Measurements from ENCODE around the gene HDHD5.

The HDHD5 gene

DNA sequence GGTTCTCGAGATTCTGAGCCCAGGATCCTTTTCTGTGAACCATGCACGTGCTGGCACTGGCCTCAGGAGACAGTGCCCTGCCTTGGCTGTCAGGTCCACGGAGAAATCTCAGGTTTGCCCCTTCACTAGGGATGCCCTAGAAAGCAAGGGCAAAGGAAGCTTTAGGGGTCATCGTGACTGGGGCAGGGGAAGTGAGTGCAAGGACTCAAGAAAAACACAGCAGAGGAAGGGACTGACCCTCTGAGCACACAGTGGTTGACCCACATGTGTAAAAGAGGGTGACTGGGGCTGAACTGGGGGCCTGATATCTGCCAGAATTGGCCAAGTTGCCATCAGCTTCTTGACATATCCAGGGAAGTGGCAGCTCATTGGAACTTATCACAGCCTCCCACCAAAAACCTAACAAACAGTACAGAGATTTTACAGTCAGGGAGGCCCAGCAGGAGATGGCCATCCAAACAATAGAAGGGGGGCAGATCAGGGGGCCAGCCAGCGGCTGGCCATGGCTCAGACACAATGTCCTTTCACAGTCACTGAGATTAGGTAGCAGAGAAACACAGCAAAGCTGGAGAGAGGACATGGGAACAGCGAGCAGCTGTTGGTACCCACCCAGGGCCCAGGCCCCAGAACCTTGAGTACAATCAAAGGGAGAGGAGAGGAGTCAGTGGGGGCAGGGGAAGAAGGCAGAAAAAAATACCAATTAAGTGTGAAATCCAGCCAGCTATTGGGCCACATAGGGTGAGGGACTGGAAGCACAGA is 42.3 kb downstream of the HDHD5 start:
- peaks cover 26% of the 10 kb centered on the region for H3K27me3 ChIP-seq (ENCODE audit: control insufficient read depth, insufficient read depth, low read length)
- peaks cover 11% of the 10 kb centered on the region for H3K4me1 ChIP-seq (ENCODE audit: control insufficient read depth, insufficient read depth, low read length)
- H3K4me3 ChIP-seq (ENCODE audit: low read length): no peak overlapping the region
- H3K9me3 ChIP-seq (ENCODE audit: control insufficient read depth, low read length): no peaks in the 10 kb centered on the region
- no peaks in the 10 kb centered on the region for H3K36me3 ChIP-seq (ENCODE audit: control insufficient read depth, insufficient read depth, low read length)
- no peak overlapping the region for H3K9ac ChIP-seq (ENCODE audit: low read length)

DNA sequence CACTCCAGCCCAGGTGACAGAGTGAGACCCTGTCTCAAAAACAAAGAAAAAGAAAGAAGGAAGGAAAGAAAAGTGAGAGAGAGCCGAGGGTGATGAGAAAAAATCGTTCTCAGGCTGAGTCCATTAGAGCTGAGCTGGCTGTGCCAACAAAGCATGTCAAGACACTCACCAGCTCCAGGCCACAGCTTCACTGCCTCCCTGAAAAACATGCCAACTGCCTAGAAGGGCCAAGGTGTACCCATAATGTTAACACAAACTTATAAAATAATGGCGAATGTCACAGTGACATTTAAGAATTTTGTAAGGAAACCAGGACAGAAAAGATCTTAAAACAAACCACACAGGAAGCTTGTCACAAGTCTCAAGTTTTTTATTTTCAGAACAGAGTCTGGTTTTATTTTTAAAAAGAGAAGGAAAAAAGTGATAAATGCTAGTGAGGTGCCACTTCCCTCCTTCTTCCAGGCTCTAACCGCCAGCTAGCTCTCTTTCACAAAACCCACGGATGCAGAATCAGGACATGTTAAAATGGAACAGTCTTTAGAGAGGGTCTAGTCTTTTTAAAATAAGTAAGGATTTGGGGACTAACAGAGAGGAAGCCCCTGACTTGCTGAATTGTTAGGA is 43.0 kb downstream of the HDHD5 start:
- Histone ChIP-seq H3K9ac (ENCODE audit: low read length) (no peak overlapping the region), H3K4me3 (ENCODE audit: low read length) (no peak overlapping the region), H3K36me3 (ENCODE audit: control insufficient read depth, insufficient read depth, low read length) (no peaks in the 10 kb centered on the region), H3K27me3 (ENCODE audit: control insufficient read depth, insufficient read depth, low read length) (peaks cover 20% of the 10 kb centered on the region), H3K4me1 (ENCODE audit: control insufficient read depth, insufficient read depth, low read length) (peaks cover 8% of the 10 kb centered on the region), H3K9me3 (ENCODE audit: control insufficient read depth, low read length) (no peaks in the 10 kb centered on the region)

DNA sequence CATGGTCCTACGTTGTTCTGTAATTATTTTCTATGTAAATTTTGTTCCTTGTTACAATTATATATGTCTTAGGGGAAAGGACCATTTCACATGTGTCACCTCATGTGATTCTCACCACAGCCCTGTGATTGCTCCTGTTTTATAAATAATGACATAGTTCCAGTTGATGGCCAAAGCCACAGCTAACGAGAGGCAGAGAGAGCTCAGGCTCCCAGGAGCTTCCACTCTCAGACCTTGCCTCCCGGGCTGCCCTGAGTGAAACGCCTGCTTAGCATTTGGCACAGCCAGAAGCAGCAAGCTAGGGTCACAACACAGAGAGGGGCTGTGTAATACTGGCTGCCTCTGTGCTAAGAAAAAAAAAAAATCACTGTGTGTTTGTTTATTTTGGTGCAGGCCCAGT is 43.8 kb downstream of the HDHD5 start:
- no peaks in the 10 kb centered on the region for H3K9me3 ChIP-seq (ENCODE audit: control insufficient read depth, low read length)
- H3K27me3 ChIP-seq (ENCODE audit: control insufficient read depth, insufficient read depth, low read length): peaks cover 20% of the 10 kb centered on the region
- no peak overlapping the region for H3K9ac ChIP-seq (ENCODE audit: low read length)
- no peaks in the 10 kb centered on the region for H3K36me3 ChIP-seq (ENCODE audit: control insufficient read depth, insufficient read depth, low read length)
- H3K4me3 ChIP-seq (ENCODE audit: low read length): no peak overlapping the region
- H3K4me1 ChIP-seq (ENCODE audit: control insufficient read depth, insufficient read depth, low read length): peaks cover 8% of the 10 kb centered on the region

DNA sequence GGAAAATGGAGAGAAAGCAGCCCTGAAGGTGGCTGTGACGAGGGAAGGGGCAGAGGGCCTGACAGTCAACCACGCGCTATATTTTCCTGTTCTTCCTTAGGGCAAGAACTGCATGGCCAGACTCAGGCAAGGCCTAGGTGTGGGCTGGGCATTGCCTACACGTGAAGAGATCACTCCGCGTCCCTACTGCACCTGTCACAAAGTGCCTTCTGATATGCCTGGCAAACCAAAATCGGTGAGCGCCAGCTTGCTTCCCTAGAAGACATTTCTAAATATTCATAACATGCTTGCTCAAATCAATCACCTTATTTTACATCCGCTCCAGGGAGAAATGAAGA is 44.2 kb downstream of the HDHD5 start:
- Histone ChIP-seq H3K9ac (ENCODE audit: low read length) (no peak overlapping the region), H3K9me3 (ENCODE audit: control insufficient read depth, low read length) (no peaks in the 10 kb centered on the region), H3K27me3 (ENCODE audit: control insufficient read depth, insufficient read depth, low read length) (peaks cover 16% of the 10 kb centered on the region), H3K36me3 (ENCODE audit: control insufficient read depth, insufficient read depth, low read length) (no peaks in the 10 kb centered on the region), H3K4me3 (ENCODE audit: low read length) (no peak overlapping the region), H3K4me1 (ENCODE audit: control insufficient read depth, insufficient read depth, low read length) (peaks cover 8% of the 10 kb centered on the region)

DNA sequence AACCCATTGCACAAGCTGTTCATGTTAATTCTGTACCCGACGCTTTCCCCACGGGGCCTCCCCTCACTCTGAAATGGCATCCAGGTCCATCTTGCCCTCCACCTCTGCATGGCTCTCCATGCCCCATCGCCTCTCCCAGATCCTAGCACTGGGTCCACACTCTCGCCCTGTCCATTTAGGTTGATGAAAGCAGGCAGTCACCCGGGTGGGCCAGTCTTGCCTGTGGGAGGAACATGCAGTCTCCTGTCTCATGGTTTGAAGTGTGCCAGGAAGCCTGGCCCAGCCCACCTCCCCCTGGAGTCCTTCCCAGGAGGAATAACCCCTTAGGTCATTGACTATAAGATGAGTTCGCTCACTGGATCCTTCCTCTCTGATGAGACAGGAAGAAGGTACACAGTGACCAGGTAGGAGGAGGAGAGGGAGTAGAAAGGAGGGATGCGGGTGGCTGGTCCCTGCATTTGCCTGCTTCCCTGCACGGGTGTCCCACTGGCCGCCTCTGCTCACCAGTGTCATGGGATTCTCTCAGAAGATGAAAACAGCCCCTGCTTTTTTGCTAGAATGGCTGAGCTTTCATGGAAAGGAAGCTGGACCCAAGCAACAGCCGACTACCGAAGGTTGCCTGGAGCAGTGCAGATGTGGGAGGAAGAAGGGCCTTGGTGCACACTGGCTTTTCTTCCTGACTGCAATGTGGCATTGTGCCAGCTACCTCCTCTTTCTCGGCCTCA is 44.7 kb downstream of the HDHD5 start:
- Histone ChIP-seq H3K27me3 (ENCODE audit: control insufficient read depth, insufficient read depth, low read length) (peaks cover 11% of the 10 kb centered on the region), H3K4me3 (ENCODE audit: low read length) (no peak overlapping the region), H3K4me1 (ENCODE audit: control insufficient read depth, insufficient read depth, low read length) (peaks cover 3% of the 10 kb centered on the region), H3K9me3 (ENCODE audit: control insufficient read depth, low read length) (no peaks in the 10 kb centered on the region), H3K9ac (ENCODE audit: low read length) (no peak overlapping the region), H3K36me3 (ENCODE audit: control insufficient read depth, insufficient read depth, low read length) (no peaks in the 10 kb centered on the region)

DNA sequence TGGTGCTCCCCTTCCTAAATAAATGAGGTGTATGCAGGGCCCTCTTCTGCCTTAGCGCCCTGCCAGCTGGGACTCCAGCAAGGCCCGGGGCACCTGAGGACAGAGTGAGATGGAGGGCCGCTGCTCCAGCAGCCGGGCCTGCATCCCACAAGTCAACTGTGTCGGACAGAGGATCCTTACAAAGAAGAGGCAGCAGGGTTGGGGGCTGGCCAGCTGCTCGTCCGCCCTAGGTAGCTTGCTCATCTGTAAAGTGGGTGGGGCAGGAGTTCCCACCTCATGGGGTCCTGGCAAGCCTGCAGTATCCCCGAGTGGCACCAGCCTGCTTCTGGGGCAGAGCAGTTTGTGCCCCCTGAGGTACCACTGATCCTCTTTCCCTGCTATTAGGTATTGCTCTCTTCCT is 45.5 kb downstream of the HDHD5 start:
- H3K36me3 ChIP-seq (ENCODE audit: control insufficient read depth, insufficient read depth, low read length): no peaks in the 10 kb centered on the region
- no peaks in the 10 kb centered on the region for H3K9me3 ChIP-seq (ENCODE audit: control insufficient read depth, low read length)
- peaks cover 3% of the 10 kb centered on the region for H3K27me3 ChIP-seq (ENCODE audit: control insufficient read depth, insufficient read depth, low read length)
- no peak overlapping the region for H3K9ac ChIP-seq (ENCODE audit: low read length)
- no peak overlapping the region for H3K4me3 ChIP-seq (ENCODE audit: low read length)
- H3K4me1 ChIP-seq (ENCODE audit: control insufficient read depth, insufficient read depth, low read length): peaks cover 3% of the 10 kb centered on the region

DNA sequence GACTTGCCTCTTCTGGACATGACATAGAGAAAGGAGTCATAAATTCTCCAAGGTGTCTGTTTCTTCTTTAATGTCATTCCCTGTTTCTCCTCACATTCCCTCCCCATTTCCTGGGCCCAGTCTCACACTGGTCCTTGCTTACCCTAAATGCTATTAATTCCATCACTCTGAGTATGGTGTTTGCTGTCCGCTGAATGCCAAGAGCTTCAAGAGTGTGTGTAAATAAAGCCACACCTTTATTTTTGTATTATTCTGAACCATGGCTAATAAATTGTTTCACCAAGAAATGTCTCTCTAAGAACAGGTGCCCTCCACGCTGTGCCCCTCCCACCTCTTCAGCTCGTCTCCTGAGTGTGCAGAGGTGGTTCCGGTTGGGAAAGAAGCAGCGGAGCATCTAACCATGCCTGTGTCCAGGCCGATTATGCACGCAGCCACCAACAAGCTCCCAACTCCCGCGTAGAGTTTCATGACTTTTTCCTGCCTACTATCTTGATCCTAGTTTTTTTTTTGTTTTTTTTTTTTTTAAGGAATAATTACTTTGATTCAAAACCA is 46.5 kb downstream of the HDHD5 start:
- Histone ChIP-seq H3K4me3 (ENCODE audit: low read length) (no peak overlapping the region), H3K4me1 (ENCODE audit: control insufficient read depth, insufficient read depth, low read length) (peaks cover 3% of the 10 kb centered on the region), H3K36me3 (ENCODE audit: control insufficient read depth, insufficient read depth, low read length) (no peaks in the 10 kb centered on the region), H3K9me3 (ENCODE audit: control insufficient read depth, low read length) (no peaks in the 10 kb centered on the region), H3K9ac (ENCODE audit: low read length) (no peak overlapping the region), H3K27me3 (ENCODE audit: control insufficient read depth, insufficient read depth, low read length) (no peaks in the 10 kb centered on the region)

DNA sequence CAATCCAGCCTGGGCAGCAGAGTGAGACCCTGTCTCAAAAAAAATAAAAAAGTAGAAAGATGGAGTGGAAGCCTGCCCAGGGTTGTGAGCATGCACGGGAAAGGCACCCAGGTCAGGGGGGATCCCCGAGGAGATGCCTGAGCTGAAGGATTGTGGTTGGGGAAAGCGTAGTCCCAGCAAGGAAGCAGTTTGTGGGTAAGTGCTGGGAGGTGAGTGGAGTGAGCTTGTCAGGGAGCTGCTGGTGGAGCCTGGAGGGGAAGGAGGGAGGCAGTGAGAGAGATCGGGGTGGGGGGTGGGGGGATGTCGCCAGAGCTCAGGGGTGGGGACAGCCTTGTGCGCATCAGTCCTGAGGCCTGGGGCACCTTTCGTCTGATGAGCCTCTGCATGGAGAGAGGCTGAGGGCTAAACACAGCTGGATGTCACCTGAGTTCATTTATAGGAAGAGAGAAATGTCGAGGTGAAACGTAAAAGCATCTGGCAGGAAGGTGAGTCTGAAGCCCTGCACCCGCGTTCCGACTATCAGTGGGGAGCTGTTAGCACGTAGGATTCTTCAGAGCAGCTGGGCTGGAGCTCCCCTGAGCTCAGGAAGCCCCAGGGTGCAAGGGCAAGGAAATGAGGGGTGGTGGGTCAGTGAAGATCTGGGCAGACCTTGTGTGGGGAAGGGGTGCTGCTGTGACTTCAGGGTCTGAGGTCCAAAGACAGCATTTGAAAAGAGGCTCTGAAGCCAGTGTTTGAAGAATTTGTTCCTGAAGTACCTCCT is 48.1 kb downstream of the HDHD5 start:
- Histone ChIP-seq H3K36me3 (ENCODE audit: control insufficient read depth, insufficient read depth, low read length) (no peaks in the 10 kb centered on the region), H3K4me3 (ENCODE audit: low read length) (no peak overlapping the region), H3K27me3 (ENCODE audit: control insufficient read depth, insufficient read depth, low read length) (no peaks in the 10 kb centered on the region), H3K4me1 (ENCODE audit: control insufficient read depth, insufficient read depth, low read length) (peaks cover 3% of the 10 kb centered on the region), H3K9me3 (ENCODE audit: control insufficient read depth, low read length) (no peaks in the 10 kb centered on the region), H3K9ac (ENCODE audit: low read length) (no peak overlapping the region)

DNA sequence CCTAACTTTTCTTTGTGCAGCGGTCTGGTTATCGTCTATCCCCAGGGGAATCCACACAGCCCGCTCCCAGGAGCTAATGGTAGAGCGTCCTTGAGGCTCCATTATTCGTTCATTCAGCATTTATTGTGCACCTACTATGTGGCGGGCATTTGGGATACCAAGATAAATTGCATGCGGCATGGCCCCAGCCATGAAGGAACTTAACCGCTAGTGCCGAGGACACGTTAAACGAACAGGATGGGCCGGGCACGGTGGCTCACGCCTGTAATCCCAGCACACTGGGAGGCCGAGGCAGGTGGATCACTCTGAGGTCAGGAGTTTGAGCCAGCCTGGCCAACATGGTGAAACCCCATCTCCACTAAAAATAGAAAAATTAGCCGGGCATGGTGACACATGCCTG is 49.1 kb downstream of the HDHD5 start:
- peaks cover 3% of the 10 kb centered on the region for H3K4me1 ChIP-seq (ENCODE audit: control insufficient read depth, insufficient read depth, low read length)
- H3K9ac ChIP-seq (ENCODE audit: low read length): no peak overlapping the region
- H3K9me3 ChIP-seq (ENCODE audit: control insufficient read depth, low read length): no peaks in the 10 kb centered on the region
- H3K36me3 ChIP-seq (ENCODE audit: control insufficient read depth, insufficient read depth, low read length): peaks cover 5% of the 10 kb centered on the region
- no peaks in the 10 kb centered on the region for H3K27me3 ChIP-seq (ENCODE audit: control insufficient read depth, insufficient read depth, low read length)
- H3K4me3 ChIP-seq (ENCODE audit: low read length): no peak overlapping the region

DNA sequence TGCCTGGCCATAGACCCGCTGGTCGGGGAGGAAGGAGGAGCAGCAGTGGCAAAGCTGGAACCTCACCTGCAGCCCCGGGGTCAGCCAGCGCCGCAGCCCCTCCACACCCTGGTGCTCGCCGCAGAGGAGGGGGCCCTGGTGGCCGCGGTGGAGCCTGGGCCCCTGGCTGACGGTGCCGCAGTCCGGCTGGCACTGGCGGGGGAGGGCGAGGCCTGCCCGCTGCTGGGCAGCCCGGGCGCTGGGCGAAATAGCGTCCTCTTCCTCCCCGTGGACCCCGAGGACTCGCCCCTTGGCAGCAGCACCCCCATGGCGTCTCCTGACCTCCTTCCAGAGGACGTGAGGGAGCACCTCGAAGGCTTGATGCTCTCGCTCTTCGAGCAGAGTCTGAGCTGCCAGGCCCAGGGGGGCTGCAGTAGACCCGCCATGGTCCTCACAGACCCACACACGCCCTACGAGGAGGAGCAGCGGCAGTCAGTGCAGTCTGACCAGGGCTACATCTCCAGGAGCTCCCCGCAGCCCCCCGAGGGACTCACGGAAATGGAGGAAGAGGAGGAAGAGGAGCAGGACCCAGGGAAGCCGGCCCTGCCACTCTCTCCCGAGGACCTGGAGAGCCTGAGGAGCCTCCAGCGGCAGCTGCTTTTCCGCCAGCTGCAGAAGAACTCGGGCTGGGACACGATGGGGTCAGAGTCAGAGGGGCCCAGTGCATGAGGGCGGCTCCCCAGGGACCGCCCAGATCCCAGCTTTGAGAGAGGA is 49.8 kb downstream of the HDHD5 start:
- Histone ChIP-seq H3K9ac (ENCODE audit: low read length) (no peak overlapping the region), H3K27me3 (ENCODE audit: control insufficient read depth, insufficient read depth, low read length) (no peaks in the 10 kb centered on the region), H3K36me3 (ENCODE audit: control insufficient read depth, insufficient read depth, low read length) (peaks cover 5% of the 10 kb centered on the region), H3K4me3 (ENCODE audit: low read length) (no peak overlapping the region), H3K4me1 (ENCODE audit: control insufficient read depth, insufficient read depth, low read length) (peaks cover 3% of the 10 kb centered on the region), H3K9me3 (ENCODE audit: control insufficient read depth, low read length) (no peaks in the 10 kb centered on the region)
